ENCODE data around the gene ANKRD42.

ANKRD42 gene

GRCh38 chr11:83284501-83285150 lies 91.1 kb downstream of the ANKRD42 start:
- H3K4me3 ChIP-seq (IDR thresholded peaks at IDR 0.05; ENCODE audit: insufficient read depth, low read depth, low read length): no peak overlapping the region
- TF ChIP-seq, protein P1, sequence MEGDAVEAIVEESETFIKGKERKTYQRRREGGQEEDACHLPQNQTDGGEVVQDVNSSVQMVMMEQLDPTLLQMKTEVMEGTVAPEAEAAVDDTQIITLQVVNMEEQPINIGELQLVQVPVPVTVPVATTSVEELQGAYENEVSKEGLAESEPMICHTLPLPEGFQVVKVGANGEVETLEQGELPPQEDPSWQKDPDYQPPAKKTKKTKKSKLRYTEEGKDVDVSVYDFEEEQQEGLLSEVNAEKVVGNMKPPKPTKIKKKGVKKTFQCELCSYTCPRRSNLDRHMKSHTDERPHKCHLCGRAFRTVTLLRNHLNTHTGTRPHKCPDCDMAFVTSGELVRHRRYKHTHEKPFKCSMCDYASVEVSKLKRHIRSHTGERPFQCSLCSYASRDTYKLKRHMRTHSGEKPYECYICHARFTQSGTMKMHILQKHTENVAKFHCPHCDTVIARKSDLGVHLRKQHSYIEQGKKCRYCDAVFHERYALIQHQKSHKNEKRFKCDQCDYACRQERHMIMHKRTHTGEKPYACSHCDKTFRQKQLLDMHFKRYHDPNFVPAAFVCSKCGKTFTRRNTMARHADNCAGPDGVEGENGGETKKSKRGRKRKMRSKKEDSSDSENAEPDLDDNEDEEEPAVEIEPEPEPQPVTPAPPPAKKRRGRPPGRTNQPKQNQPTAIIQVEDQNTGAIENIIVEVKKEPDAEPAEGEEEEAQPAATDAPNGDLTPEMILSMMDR (conservative IDR thresholded peaks at IDR 0.05; ENCODE audit: low read depth, low read length): no peak
- no peaks in the 10 kb centered on the region for H4K20me1 ChIP-seq (ENCODE audit: insufficient read depth)
- H3K27ac ChIP-seq: peak overlapping the region; percentile 82; the same call in 1 of the 2 replicates
- peaks cover 24% of the 10 kb centered on the region for H3K4me1 ChIP-seq (ENCODE audit: low read depth, poor library complexity, severe bottlenecking)
- H3K27me3 ChIP-seq (ENCODE audit: insufficient read depth, low read depth): no peaks in the 10 kb centered on the region
- H3K9ac ChIP-seq: peak overlapping the region; percentile 91; the same call in 1 of the 2 replicates
- H3K79me2 ChIP-seq (ENCODE audit: insufficient read depth, low read depth): peaks cover 18% of the 10 kb centered on the region
- H3K36me3 ChIP-seq (ENCODE audit: insufficient read depth): no peaks in the 10 kb centered on the region
- peak overlapping the region; percentile 81 for H2AFZ ChIP-seq (ENCODE audit: low read depth)
- peak overlapping the region; percentile 85 for H3K4me2 ChIP-seq

- peak overlapping the region; percentile 85 for H3K4me2 ChIP-seq
- peak overlapping the region; percentile 91 for H3K9ac ChIP-seq
- H3K4me3 ChIP-seq (IDR thresholded peaks at IDR 0.05; ENCODE audit: insufficient read depth, low read depth, low read length): no peak overlapping the region
- H3K27ac ChIP-seq: peak overlapping the region; percentile 82
- H3K36me3 ChIP-seq (ENCODE audit: insufficient read depth): no peaks in the 10 kb centered on the region
- peaks cover 18% of the 10 kb centered on the region for H3K79me2 ChIP-seq (ENCODE audit: insufficient read depth, low read depth)
- H3K4me1 ChIP-seq (ENCODE audit: low read depth, poor library complexity, severe bottlenecking): peaks cover 31% of the 10 kb centered on the region
- TF ChIP-seq, protein P1 (conservative IDR thresholded peaks at IDR 0.05; ENCODE audit: low read depth, low read length): no peak
- no peaks in the 10 kb centered on the region for H3K27me3 ChIP-seq (ENCODE audit: insufficient read depth, low read depth)
- peak overlapping the region; percentile 81 for H2AFZ ChIP-seq (ENCODE audit: low read depth)
- no peaks in the 10 kb centered on the region for H4K20me1 ChIP-seq (ENCODE audit: insufficient read depth)
Measured at GRCh38 chr11:83285151-83285770, 91.7 kb downstream of the ANKRD42 start.

DNA sequence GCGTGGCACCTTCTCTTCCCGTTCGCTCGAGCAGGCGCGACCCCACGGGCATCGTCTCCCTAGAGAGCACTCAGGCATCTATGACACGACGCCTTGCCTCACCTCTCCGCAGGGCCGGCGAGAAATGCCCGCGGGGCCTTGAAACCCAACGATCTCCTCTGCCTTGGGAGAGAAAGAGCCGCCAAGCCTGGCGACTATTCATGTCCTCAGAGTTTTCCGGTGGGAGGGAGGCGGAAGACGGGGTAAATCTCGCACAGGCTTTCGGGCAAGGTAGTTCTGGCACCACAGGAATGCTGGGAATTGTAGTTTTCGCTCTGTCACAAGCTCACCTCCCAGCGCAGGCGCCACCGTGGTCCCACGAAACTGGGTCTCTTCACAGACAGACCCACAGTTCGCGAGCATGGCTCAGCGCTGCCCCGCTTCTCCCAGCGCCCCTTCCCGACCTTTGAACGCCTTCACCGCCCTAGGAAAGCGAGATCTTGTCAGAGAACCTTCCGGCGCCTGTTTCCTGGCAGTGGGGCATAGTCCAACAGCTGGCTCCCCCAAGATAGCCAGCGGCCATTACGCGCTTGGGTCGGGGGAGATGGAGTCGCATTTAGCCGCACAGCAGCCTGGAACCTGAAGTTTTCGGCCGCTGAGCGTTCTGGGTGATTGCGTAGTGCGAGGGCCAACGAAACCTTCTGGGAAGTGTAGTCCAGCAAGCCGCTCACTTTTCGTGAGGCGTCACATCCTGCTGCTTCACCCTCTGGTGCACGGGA lies 92.4 kb downstream of the ANKRD42 start, which contains the start of gene CCDC90B:
Gene CCDC90B, minus strand, starts transcription at position 597 of the 758 bp plus-strand sequence. Its CDS starts 395 bp downstream, at position 202.
- Histone ChIP-seq H3K9ac (peak within 1 kb of the TSS; percentile 91), H3K79me2 (ENCODE audit: insufficient read depth, low read depth) (peaks cover 18% of the 10 kb centered on the region), H2AFZ (ENCODE audit: low read depth) (peak within 1 kb of the TSS; percentile 81), H3K4me2 (peak within 1 kb of the TSS; percentile 85), H4K20me1 (ENCODE audit: insufficient read depth) (no peaks in the 10 kb centered on the region), H3K36me3 (ENCODE audit: insufficient read depth) (no peaks in the 10 kb centered on the region), H3K4me3 (IDR thresholded peaks at IDR 0.05; ENCODE audit: insufficient read depth, low read depth, low read length) (no peak within 1 kb of the TSS), H3K27ac (peak within 1 kb of the TSS; percentile 82), H3K4me1 (ENCODE audit: low read depth, poor library complexity, severe bottlenecking) (peaks cover 34% of the 10 kb centered on the region), H3K27me3 (ENCODE audit: insufficient read depth, low read depth) (no peaks in the 10 kb centered on the region)
- TF ChIP-seq, protein P1 (conservative IDR thresholded peaks at IDR 0.05; ENCODE audit: low read depth, low read length): no peak

DNA sequence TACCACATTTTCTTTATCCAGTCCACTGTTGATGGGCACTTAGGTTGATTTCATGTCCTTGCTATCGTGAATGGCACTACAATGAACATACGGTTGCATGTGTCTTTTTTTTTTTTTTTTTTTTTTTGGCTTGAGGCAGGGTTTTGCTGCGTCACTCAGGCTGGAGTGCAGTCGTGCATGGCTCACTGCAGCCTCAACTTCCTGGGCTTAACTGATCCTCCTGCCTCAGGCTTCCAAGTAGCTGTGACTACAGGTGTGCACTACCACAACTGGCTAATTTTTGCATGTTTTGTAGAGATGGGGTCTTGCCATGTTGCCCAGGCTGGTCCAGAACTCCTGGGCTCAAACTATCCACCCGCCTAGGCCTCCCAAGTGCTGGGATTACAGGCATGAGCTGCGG lies 94.1 kb downstream of the ANKRD42 start:
- H3K4me1 ChIP-seq (ENCODE audit: low read depth, poor library complexity, severe bottlenecking): peaks cover 36% of the 10 kb centered on the region
- no peak overlapping the region for H3K27ac ChIP-seq
- H3K27me3 ChIP-seq (ENCODE audit: insufficient read depth, low read depth): no peaks in the 10 kb centered on the region
- no peak overlapping the region for H2AFZ ChIP-seq (ENCODE audit: low read depth)
- H3K4me2 ChIP-seq: no peak overlapping the region
- H3K4me3 ChIP-seq (IDR thresholded peaks at IDR 0.05; ENCODE audit: insufficient read depth, low read depth, low read length): no peak overlapping the region
- TF ChIP-seq, protein P1 (conservative IDR thresholded peaks at IDR 0.05; ENCODE audit: low read depth, low read length): no peak
- no peaks in the 10 kb centered on the region for H4K20me1 ChIP-seq (ENCODE audit: insufficient read depth)
- peaks cover 18% of the 10 kb centered on the region for H3K79me2 ChIP-seq (ENCODE audit: insufficient read depth, low read depth)
- no peak overlapping the region for H3K9ac ChIP-seq
- H3K36me3 ChIP-seq (ENCODE audit: insufficient read depth): no peaks in the 10 kb centered on the region

All from KMS-11 (cell line).